ENCODE measurements around the gene ATL2.
A peak's percentile ranks its signal among the peaks of the same experiment; 100 is the strongest.
"Not testable (repeated sequence)": the region's sequence is repeated elsewhere in the genome, so short reads cannot be mapped to it uniquely, and the experiment has no call there.

ATL2 gene

DNA sequence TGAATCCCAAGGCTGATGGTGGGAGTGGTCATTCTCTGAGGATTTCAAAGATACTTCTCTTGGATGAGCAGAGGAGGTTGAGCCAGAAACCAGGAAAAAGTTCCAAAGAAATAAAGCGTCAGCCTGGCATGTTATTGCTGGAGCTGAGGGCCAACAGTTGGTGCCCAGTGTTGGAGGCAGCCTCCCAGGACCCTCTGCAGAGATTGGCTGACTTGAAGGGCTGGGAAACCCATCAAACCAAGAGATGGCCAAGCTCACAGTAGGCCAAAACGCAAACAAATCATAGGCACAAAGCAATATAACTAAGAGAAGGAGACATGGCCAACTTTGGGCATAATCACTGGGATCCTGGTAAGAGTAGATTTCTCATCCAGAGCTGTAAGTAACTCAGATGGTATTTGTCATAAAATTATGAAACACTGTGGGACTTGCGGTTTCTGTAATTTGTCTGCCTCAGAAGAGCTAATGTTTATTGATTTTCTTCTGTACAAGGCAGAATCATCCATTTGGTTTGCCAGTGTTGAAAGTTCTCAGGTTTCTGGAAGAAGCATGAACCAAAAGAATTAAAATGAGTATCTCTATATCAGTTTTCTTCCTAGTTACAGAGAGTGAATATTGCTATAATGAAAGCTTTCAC lies 108.3 kb downstream of the ATL2 start:
- peak; percentile 60 for DNase-seq

DNA sequence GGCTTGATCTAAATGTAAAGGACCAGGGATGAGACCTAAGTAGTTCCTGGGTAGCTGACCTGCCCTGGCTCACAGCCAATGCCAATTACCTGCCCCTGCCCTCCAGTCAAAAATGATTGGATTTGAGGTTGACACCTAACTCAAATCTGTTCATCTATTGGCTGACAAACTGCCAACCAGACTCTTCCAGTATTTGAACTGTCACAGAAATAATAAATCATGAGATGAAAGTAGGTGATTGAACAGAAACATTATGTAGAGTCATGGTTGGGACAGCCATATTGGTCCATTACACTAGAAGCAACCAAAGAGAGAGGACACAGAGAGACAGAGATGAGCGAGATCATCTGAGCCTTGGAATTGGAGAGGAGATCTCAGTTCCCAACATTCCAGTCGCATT lies 109.1 kb downstream of the ATL2 start:
- DNase-seq: no peak

DNA sequence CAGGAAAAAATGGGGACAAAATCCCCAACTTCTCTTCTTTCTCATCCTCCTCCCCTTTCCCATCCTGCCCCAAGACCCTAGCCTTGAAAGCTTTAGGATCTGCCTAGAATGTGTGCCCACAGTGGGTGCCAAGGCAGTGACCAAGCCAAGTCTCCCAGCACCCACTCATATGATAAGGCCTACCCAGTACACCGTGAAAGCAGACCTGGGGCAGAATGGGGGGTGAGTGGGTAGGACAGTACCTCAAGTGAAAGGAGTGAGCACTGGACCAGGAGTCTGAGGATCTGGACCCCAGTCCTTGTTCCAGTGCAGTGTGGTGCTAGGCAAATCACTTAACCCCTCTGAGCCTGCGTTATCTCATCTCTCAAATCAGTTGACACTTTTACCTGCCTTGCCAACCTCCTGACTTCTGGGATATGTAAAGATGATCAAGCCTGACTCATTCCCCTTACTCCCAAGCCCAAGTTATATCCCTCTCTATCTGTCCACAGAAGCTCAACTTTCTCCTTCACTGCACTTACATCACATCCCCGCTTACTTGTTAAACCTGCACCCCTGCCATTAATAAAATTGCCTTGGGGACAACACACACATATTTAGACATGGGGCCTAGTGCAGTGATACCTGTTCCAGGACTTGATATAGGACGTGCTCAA lies 109.7 kb downstream of the ATL2 start:
- no peak for DNase-seq

DNA sequence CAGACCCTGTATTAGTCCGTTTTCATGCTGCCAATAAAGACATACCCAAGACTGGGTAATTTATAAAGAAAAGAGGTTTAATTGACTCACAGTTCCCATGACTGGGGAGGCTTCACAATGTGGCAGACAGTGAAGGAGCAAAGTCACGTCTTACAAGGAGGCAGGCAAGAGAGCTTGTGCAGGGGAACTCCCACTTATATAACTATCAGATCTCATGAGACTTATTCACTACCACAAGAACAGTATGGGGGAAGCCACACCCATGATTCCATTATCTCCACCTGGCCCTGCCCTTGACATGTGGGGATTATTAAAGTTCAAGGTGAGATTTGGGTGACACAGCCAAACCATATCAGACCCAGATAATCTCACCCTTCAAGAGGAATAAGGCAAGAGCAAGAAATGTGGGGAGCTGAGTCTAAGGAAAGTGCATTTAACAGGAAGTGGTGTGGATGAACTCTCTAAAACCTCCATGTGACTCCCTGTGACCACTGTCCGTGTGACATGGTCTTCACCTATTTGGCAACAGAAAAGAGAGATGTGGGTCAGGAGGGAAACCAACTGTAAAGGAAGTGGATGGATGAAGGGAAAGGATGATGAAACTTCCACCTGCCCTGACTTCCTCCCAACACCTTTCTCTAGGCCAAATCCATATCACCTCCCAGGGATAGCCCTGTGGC lies 110.6 kb downstream of the ATL2 start:
- no peak for DNase-seq

DNA sequence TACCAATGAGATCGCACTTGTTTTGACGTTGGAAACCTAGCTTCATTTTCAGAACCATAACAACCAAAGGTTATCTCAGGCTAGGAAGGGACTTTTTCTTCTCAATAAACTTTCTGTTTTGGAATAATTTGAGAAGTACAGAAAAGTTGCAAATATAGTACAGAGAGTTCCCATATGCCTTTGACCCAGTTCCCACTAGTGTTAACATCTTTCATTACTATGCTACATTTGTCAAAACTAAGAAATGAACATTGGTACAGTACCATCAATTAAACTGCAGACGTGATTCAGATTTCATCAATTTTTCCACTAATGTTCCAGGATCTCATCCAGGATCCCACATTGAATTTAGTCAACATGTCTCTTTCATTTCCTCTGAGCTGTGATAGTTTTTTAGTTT lies 111.6 kb downstream of the ATL2 start:
- DNase-seq: no peak

DNA sequence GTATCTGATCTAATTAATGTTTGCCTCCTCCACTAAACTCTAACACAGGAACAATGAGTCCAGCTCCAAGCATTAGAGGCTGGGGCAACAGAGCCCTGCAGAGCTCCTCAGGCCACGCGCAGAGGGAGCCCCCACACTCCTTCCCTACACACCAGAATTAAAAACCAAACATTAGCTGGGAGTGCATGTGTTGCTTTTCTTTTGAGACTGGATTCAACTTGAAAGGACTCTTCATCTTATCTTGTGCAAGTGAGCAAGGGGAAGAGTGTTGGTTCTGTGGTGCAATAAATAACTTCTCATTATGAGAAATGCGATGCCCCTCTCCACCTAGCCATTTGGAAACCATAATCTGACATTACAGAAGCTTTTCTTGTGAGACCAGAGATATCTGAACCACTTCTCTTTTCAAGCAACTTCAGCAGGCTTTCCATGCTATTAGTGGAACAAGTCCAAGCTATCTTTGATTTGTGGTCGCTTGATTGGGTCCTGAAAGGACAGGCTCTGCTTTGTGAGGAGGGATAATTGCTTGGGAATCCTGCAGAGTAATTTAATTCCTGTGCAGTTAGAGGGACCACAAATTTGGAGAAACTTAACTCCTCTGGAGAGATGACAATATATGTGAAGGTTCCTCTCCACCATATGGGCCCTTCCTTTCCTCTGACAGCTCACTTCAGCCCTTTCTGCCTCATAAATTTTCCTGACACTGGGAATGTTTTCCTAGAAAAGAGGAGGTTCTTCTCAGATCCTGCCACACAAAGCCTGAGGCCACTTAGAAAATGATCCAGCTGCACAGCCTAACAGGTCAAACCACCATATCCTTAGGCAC lies 112.5 kb downstream of the ATL2 start:
- DNase-seq: peak; percentile 78

DNA sequence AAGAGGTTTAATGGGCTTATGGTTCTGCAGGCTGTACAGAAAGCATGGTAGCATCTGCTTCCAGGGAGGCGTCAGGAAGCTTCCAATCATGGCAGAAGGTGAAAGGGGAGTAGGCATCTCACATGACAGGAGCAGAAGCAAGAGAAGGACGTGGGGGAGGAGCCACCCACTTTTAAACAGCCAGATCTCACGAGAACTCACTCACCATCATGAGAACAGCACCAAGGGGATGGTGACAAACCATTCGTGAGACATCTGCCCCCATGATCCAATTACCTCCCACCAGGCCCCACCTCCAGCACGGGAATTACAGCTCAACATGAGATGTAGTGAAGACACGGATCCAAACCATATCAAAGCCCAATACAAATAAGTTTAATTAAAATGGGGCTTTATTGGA lies 113.8 kb downstream of the ATL2 start:
- DNase-seq: no peak

DNA sequence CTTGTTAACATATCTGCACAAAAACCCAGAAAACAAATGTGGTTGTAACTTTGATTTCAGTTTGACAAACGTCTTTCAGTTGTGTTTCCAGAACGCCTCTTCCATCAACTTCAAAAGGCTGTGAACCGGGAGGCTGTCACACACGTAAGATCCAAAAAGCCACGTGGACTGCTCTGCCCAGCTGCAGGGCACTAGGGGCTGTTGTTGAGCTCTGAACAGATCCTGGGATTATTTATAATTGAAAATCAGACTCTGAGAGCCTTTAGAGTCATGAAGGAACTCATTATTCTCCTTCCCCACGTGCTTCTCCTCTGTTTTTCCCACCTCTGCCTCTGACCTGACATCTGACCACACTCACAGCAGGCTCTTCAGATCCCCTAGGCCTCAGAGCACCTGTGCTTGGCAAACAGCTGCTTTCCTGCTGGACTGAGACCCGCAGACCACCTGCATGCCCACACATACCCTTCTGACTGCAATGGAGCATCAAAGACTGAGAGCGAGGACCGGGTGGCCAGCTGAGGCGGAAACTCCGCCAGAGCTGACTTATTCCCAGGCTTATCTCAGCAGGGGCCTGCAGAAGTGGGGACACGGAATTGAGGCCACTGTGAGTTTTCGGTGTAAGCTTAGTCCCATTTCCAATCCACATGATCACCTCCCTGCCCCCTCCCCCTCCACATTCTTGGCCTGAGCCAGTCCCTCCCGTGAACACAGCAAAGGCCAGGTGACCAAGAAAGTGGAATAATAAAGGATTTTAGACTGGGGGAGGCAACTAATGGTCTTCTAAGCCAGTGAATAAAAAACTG lies 114.8 kb downstream of the ATL2 start:
- DNase-seq: no peak

DNA sequence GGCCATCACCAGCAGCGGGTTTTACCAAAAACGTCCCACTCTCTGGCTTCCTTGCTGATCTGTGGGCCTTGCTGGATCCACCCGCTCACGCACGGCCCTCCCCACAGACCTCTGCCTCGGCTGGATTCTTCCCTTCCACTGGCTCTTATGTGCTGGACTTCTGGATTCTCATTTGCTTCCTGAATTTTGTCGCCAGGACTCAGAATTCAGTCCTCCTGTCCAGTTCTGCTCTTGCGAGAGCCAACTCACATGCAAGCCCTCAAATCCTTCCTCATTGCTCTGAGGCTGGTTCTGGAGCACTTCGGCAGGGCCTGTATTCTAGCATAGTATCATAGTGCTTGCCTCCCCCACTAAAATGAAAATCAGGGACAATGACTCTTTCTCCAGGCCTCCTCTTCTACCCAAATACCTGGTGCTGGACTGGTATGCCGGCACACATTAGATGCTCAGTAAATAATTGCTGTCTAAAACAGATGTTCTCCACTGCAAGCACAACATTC lies 115.5 kb downstream of the ATL2 start:
- no peak for DNase-seq

DNA sequence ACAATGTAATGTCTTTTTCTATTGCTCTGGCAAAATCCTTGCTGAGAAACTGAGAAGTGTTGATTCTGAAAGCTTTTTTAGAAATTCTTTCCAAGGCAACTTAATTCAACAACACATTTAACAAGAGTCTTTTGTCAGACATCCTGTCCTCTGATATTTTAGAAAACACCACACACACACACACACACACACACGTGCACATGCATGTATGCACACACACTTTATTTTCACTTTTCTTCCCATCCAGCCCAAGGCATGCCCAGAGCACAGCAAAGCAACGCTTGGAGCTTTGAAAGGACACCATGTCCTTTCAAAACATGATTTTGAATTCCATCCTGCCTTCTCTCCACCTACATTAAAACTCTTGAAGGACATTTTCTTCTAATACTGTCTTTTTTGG lies 116.1 kb downstream of the ATL2 start:
- DNase-seq: no peak

DNA sequence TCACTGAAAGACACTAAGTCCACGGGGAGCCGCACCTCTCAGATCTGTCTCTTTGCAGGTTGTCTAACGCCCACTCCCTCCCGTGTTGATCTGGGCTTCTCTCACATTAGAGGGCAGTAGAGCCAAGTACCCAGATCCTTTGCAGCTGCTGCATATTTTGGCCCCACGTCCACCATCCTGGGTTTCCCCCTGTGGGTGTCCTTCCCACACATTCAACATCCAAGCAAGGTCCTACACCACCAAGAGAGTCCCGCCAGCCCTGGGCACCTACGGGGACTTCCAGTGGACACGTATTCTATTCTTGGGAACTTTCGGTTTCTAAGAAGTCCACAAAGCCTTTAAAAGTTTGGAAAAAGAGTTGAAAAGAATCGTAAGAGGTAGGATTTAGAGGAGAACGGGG lies 116.6 kb downstream of the ATL2 start:
- DNase-seq: no peak

DNA sequence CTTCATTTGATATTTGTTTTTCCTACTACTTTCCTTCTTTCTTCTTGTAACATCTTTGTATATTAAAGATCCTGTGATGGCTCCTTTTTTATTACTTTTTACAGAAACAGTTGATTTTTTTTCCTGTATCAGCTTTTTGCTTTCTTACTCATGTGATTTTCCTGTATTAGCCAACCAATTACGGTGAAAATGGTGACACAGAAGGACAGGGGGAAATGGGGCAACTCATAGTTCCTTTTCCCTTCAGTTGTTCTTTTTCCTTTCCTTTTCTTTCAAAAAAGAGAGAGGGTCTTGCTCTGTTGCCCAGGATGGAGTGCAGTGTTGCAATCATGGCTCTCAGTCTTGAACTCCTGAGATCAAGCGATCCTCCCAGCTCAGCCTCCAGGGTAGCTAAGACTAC lies 117.8 kb downstream of the ATL2 start:
- DNase-seq: no peak

DNA sequence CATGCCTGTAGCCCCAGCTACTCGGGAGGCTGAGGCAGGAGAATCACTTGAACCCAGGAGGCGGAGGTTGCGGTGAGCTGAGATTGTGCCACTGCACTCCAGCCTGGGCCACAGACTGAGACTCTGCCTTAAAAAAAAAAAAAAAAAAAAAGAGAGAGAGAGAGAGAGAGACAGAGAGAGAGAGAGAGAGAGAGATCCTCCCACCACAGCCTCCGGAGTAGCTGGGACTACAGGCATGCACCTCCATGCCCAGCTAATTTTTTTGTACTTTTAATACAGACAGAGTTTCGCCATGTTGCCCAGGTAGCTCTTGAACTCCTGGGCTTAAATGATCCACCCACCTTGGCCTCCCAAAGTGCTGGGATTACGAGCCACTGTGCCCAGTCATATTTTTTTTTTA lies 119.4 kb downstream of the ATL2 start:
- DNase-seq: not testable (repeated sequence)

DNA sequence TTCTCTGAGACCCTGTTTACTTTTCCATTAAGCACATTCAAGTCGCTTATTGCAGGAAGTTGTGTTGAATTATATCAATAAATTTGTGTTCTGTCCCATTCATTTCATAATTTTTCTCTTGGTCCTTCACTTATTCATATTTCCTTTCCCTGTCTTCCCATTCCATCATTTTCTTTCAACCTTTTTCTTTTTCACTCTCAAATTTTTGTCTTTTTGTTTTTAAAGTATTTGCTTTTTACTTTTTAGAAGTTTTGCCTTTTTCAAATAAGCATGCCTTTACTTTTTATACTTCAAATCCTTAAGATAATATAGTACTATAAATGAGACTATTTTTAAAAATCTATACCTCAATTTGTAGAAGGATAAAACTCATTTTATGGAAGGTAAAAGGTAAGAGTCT lies 120.5 kb downstream of the ATL2 start:
- no peak for DNase-seq

DNA sequence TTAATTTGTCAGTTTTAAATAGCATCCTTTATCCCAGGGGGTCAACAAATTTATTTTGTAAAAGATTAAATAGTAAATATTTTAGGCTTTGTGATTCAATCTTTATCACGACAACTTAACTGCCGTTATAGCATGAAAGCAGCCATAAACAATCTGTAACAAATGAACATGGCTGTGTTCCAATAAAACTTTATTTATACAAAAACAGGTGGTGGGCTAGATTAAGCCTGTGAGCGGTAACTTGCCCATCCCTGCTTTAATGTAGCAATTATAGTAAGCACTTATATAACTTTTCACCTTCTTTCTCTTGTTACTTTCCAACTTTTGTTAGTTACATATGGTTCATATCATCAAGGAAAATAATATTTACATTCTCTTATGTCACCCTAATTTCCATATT lies 121.9 kb downstream of the ATL2 start:
- no peak for DNase-seq

DNA sequence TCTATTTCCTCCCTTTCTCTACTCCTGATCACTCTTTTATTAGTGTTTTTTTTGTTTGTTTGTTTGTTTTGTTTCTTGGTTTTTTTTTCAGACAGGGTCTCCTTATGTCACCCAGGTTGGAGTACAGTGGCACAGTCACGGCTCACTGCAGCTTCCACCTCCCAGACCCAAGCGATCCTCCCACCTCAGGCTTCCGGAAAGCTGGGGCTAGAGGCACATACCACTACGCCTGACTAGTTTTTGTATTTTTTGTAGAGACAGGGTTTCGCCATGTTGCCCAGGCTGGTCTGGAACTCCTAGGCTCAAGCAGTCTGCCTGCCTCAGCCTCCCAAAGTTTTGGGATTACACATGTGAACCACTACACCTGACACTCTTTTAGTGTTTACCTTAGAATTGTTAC lies 122.3 kb downstream of the ATL2 start:
- DNase-seq: no peak

DNA sequence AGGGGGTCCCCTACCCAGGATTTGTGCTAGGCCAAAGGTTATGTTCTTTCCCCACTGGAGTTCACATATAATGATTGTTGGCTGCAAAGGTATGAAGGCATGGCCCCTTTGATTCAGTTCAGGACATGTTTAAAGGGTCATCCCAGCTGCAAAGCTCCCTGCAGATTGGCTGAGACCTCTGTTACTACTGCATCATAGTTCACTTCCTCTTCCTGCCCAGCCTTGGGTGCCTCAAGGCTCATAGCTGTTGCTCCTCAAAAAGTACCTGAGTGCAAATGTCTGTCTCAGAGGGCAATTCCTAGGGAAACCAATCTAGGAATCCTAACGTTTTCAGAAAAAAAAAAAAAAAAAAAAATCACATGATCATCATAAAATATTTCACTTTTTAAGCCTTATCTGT lies 125.1 kb downstream of the ATL2 start:
- no peak for DNase-seq

DNA sequence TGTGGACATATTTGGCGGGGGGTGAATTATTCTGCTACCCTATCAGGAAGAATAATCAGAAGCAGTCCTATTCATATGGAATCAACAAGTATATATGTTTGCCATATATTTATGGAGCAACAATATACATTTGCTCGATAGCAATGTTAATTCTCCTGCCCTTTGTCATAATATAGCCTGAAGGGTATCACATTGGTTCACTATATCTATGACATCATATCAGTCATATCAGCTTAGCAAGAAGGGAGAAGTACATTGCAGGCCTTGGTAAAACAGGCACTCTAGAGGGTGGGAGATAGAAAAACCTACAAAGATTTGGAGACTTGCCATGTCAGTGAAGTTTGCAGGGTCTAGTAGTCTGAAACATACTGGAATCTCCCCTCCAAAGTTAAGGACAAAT lies 128.4 kb downstream of the ATL2 start:
- no peak for DNase-seq

DNA sequence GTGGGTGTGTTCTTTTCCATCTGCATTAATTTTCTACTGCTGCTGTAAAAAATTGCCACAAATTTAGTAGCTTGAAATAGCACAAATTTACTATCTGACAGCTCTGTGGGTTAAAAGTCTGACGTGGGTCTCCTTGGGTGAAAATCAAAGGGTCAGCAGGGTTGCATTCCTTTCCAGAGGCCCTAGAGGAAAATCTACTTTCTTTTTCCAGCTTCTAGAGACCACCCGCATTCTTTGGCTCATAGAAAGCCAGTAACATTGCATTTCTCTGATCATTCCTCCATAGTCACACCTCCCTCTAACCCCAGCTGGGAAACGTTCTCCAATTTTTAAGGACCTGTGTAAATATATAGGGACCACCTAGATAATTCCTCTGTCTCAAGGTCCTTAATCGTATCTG lies 128.8 kb downstream of the ATL2 start:
- peak; percentile 44 for DNase-seq

DNA sequence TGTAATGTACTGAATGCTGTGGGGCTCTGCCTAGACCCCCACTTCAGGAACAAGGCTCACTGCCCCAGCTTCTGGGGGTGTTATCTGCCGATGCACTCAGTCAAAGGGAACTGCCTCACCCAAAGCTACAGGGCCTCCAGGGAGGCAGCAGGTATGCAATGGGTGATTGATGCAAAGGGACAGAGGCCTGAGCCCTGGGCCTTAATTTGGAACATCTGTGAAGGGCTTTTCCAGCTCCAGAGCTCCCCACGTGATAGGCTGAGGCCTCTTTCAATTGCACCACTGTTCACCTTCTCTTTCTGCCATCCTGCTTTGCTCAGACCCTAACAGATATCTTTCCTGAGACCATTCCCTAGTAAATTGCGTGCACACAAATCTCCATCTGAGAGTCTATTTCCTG lies 131.0 kb downstream of the ATL2 start:
- DNase-seq: no peak

DNA sequence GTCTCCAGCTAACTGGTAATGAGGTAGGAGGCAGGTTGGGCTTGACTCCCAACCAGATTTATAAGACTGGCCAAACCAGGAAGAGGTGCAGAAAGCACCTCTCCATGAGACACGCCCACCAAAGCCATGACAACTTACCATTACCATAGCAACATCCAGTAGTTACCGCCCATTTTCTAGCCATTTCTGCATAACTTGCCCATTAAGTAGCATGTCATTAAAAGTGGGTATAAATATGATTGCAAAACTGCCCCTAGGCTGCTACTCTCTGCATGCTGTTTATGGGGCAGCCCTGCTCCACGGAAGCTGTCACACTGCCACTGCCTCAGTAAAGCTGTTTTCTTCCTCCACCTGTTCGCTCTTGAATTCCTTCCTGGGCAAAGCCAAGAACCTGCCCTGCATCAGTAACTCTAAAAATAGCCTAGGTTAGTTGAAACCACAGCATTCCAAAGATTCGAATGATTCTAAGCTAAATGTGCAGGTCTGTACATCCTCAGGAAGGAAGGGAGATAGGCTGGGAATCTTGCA lies 131.9 kb downstream of the ATL2 start:
- DNase-seq: peak; percentile 47

DNA sequence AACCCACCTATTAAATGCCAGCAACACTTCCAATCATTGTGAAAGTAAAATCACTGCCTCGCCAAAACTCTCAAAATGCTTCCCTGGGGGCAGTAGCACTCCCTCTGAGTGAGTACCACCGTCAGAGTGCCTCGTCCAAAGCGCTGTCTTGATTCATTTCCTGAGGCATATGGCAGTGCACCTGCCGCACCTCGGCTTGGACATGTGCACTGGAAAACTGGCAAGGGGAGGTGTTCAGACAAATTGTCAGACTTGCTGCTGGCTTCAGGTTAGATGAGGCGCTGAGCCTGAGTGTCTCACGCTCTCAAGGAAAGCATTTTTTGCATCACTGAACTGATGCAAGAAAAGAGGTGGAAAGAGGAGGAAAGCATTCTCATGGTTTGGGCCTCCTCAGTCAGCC lies 132.8 kb downstream of the ATL2 start:
- DNase-seq: no peak
